GM18499 (cell line): Measurements from ENCODE around the gene STRN3.
A peak's percentile ranks its signal among the peaks of the same experiment; 100 is the strongest.

ENCODE experiments used
- ATAC-seq: cut with Tn5 transposase; IDR thresholded peaks from one replicate; pipeline ENCODE4 v1.9.1; 2021; ENCODE audit warnings: moderate number of reproducible peaks; ENCODE audit not compliant: insufficient read depth, unreplicated experiment

The STRN3 gene

GRCh38 chr14:31038521-31039166, 12.5 kb upstream of the STRN3 start:
- ATAC-seq = no peak

GRCh38 chr14:31037709-31038221, 11.6 kb upstream of the STRN3 start:
- no peak for ATAC-seq

GRCh38 chr14:31036552-31036951, 10.4 kb upstream of the STRN3 start:
- no peak for ATAC-seq

- ATAC-seq = no peak
These were observed 4.3 kb upstream of the STRN3 start for GRCh38 chr14:31030469-31030868.

GRCh38 chr14:31029016-31029970, 3.1 kb upstream of the STRN3 start:
- ATAC-seq = no peak

- no peak for ATAC-seq
These were observed 1.7 kb upstream of the STRN3 start for GRCh38 chr14:31027847-31028246.

- peak; percentile 66 for ATAC-seq
These were observed 464 bp upstream of the STRN3 start for GRCh38 chr14:31026450-31027235.

- no peak for ATAC-seq
These were observed 657 bp downstream of the STRN3 start, which contains the start of gene AP4S1 for GRCh38 chr14:31025367-31026076. TSS of gene AP4S1 (plus strand) at chr14:31025649. CDS start at chr14:31066197, 40,548 bp downstream.

GRCh38 chr14:31024577-31025366, 1.4 kb downstream of the STRN3 start:
- no peak for ATAC-seq

- ATAC-seq = no peak
These were observed 2.1 kb downstream of the STRN3 start for GRCh38 chr14:31024010-31024480.

- ATAC-seq = no peak
These were observed 3.8 kb downstream of the STRN3 start for GRCh38 chr14:31022386-31022785.

GRCh38 chr14:31021576-31021949, 4.6 kb downstream of the STRN3 start:
- no peak for ATAC-seq

- no peak for ATAC-seq
These were observed 5.2 kb downstream of the STRN3 start for GRCh38 chr14:31020834-31021575.

- no peak for ATAC-seq
These were observed 8.0 kb downstream of the STRN3 start for GRCh38 chr14:31018057-31018645.

- no peak for ATAC-seq
These were observed 12.3 kb downstream of the STRN3 start for GRCh38 chr14:31013841-31014240.

GRCh38 chr14:31010935-31011334, 15.2 kb downstream of the STRN3 start:
- ATAC-seq = no peak

- no peak for ATAC-seq
These were observed 16.2 kb downstream of the STRN3 start for GRCh38 chr14:31009836-31010574.
